GM12892 (cell line): ENCODE data around the gene SYT8.

ENCODE experiments used
- POLR2A ChIP-seq: IDR thresholded peaks from 2 replicates; pipeline ENCODE4 v1.6.1; 2011; ENCODE audit warnings: low read depth, low read length, control low read depth
- POLR2AphosphoS5 ChIP-seq: IDR thresholded peaks from 2 replicates; pipeline ENCODE4 v1.6.1; 2011; ENCODE audit warnings: low read depth, low read length, control low read depth

GRCh38 chr11:1815311-1815710 lies 19.5 kb upstream of the SYT8 start:
- TF ChIP-seq POLR2A (no peak), POLR2AphosphoS5 (no peak)
